ENCODE data around the gene SOX9.

SOX9 gene

DNA sequence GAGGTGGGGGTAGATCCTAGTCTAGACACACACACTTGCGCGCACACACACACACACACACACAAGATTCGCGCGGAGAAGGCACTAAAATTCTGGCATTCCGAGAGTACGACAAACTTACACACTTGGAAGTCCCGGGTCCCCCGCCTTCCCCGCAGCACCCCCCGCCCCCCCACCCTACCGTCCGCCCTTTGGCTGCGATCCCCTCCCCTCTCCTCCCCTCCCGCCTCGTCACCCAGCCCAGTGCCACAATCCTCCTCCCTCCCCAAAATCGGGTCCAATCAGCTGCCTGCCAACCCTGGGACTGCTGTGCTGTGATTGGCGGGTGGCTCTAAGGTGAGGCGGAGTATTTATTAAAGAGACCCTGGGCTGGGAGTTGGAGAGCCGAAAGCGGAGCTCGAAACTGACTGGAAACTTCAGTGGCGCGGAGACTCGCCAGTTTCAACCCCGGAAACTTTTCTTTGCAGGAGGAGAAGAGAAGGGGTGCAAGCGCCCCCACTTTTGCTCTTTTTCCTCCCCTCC is at the start of gene SOX9:
Gene SOX9, plus strand, starts transcription at position 379 of the 522 bp plus-strand sequence. CDS start 372 bp downstream, outside the sequence.
- no peak for DNase-seq

GRCh38 chr17:72071330-72071729 is 49.5 kb upstream of the SOX9 start:
- peak in 1 of 3 donors; percentile 8 for DNase-seq

GRCh38 chr17:72075995-72076677 is 44.7 kb upstream of the SOX9 start:
- no peak for DNase-seq

DNA sequence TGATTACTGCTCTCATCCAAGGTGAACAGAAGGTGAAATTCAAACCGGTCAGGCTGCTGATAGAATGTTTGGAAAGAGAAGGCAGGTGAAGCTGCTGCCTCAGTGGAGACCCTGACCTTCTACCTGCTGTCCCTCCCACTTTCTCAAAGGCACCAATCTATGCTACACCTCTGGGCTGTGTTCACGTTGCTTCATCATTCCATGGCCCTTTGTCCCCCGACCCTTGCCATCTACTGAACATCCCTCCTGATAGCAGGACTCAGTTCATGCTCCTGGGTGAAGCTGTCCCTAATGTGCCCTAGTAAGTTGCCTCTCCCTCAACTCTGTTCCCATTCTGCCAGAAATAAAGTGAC is 44.2 kb upstream of the SOX9 start:
- DNase-seq = no peak

DNA sequence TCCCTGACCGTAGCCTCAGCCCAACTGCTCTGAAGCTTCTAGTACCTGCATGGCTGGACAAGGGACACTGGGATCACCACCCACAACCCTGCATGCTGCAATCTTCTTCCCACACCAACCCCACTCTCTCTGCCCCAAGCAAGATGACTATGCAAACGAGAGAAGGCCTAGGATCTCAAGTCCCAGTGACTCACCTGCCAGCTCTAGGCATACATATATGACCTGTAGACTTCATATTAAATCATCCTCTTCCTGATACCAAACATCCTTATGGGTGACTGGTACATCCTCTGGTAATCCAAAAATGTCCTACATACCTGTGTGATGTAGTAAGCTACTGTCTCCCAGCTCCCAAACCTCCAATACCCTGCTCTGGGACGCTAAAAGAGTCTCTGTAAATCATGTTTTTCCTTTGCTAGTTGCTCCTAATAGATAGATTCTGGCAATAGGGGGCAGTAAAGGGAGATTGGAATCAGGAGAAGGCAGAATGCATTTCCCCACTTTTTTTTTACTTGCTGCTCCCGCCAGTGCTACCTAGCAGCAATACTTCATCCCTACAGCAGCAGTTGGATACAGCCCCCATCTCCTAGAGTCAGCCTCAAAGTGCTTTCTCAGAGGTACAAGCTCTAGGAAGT is 43.4 kb upstream of the SOX9 start:
- DNase-seq = no peak

DNA sequence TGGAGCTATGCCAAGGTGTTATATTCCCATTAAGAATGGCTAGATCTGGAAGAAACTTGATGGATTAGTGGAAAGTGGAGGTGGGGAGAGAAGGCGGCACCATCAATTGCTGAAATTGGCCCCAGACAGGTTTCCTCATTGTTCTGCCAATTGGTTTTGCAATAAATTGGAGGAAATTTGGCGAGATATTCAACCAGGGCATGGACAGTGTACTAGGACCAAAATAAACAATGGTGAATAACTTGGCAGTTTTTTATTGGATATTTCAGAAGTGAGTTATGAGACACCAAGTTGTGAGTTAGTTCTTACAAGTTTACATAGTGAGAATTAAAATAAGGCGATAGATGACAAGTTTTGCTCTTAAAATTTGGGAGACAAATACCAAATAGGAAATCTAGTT is 41.1 kb upstream of the SOX9 start:
- DNase-seq = no peak

DNA sequence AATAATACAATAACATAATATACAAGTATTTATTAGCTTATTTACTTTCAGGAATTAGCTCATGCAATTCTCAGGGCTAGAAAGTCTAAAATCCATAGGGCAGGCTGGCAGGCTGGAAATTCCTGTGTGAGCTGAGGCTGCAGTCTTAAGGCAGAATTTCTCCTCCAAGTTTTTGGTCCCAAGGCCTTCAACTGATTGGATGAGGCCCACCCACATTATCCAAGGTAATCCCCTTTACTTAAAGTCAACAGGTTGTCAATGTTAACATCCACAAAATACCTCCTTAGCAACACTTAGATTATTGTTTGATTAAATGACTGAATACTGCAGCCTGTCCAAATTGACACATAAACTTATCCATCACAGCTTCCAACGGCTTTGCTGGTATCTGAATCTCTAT is 32.9 kb upstream of the SOX9 start:
- no peak for DNase-seq

- no peak for DNase-seq
Measured at GRCh38 chr17:72089453-72089987, 31.3 kb upstream of the SOX9 start.

DNA sequence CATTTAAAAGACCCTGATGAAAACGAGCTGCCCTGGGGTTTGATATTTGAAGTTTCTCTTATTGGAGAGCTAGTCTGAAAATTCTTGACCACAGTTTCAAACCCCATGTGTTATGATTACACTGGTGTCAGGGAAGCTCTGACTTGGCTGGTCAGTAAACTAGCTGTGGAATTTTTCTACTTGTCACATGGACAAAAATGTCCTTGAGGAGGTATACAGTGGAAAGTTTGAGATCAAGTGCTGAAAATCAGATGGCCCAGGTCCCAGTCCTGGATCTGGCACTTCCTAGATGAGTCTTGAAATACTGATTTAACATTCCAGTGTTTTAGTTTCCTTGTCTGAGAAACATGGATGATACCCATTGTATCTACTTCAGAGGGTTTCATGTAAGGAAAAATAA is 30.7 kb upstream of the SOX9 start:
- no peak for DNase-seq

GRCh38 chr17:72092710-72093322 is 28.0 kb upstream of the SOX9 start:
- DNase-seq = no peak

- DNase-seq = no peak
Measured at GRCh38 chr17:72093707-72094106, 27.1 kb upstream of the SOX9 start.

DNA sequence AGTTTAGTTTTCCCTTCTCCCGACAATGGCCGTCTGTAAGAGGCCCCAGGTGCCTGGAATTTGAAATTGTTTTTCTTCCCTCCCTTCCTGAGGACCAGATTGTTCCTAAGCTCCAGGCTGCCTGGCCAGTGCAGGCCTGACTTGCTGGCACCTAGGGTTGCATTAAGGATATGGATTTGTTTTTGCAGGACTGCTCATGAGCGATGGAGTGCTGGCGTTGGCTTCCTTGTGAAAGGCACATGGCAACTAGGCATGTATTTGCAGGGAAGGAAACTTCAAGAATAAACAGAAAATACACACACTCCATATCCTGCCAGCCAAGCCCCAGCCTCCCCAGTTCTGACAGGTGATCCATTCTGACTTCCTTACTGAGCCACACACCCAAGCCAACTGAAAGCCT is 25.5 kb upstream of the SOX9 start:
- no peak for DNase-seq

- no peak for DNase-seq
Measured at GRCh38 chr17:72097144-72097543, 23.7 kb upstream of the SOX9 start.

DNA sequence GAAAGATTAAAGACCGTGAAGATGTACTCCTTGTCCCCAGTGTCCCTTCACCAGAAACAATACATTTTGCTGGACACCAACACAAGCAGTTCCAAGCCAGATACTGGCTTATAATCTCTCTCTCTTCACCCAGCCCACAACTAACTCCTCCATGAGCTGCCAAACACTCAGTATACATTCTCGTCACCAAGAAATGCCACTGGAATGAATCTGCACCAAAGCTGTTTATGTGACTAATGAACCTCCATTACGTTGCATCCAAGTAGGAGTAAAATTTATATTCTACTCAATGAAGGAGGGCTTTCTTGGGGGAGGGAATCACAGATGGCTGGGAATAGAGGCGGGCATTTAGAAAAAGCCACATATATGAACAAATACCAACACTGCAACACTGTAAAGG is 20.9 kb upstream of the SOX9 start:
- DNase-seq = no peak

- DNase-seq = no peak
Measured at GRCh38 chr17:72100470-72100869, 20.4 kb upstream of the SOX9 start.

DNA sequence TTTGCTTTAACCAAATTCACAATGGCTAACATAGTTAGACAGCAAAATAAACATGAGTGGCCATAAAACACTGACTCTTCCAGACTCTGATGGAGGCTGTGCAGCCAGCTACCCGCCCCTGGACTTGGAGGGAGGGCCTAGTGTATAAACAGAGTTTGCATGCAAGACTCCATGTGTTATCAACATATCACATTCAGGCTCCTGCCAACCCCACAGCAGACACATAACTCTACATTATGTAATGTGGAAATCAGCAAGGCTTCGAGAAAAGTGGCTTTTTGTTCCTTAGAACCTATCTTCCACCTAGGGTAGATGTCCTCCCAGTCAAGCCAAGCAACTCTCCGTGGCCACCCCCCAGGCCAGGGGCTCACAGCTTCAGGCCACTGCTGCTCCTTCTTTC is 19.3 kb upstream of the SOX9 start:
- no peak for DNase-seq

DNA sequence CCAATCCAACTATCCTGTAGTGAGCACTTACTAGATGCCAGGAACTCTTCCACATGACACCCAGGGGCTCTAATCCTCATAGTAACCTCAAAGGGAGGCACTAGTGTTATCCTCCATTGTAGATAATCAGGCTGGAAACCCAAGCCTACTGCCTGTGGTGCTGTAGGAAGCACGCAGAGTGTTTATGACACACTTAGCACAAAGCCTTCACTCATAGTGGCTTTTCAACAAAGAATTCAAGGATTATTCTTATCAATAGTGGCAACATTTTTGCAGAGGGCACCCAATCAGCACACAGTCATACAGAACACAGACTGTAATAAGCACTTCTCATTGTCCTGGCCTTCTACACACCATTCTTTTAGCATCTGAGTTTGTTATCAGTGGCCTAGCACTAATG is 18.5 kb upstream of the SOX9 start:
- DNase-seq = no peak

- no peak for DNase-seq
Measured at GRCh38 chr17:72104164-72104862, 16.5 kb upstream of the SOX9 start.

DNA sequence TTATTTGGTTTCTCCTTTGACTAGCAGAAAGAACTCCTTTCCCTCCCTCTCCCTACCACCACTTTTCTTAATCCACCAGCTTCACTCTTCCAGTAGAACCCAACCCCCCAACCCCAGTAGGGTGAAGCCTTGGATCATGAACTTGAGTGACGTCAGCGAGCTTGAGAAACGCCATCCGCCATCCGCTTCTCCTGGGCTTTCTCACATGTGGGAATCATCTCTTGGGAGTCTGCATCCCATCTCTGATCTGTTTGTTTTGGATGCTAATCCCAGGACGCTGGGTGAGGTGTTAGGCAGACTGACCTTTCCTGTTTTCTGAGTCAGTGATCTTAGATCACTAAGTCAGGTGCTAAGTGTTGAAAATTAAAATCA is 16.0 kb upstream of the SOX9 start:
- DNase-seq = no peak

GRCh38 chr17:72107100-72107499 is 13.7 kb upstream of the SOX9 start:
- no peak for DNase-seq

- no peak for DNase-seq
Measured at GRCh38 chr17:72110231-72110941, 10.4 kb upstream of the SOX9 start.

DNA sequence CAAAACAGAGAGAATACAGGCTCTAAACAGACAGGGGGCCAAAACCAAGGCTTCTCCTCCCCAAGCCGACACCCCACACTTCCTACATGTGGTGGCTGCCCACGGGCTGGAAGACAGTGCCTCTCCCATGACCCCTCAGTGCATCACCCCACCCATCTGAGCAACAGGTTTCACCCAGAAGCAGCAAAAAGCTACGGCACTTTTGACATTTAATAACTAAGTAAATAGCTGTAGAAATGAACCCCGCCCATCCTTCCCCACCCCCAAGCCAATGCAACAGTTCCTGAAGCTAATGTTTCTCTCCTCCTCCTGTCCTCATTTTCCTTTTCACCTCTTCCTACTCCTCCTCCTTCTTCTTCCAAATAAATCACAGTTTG is 9.9 kb upstream of the SOX9 start:
- no peak for DNase-seq

All from suppressor macrophage treated with lipopolysaccharide for 1 hour (primary cell).